HL-60 (cell line): ENCODE measurements around the gene KIF14.
"Not testable (repeated sequence)": the region's sequence is repeated elsewhere in the genome, so short reads cannot be mapped to it uniquely, and the experiment has no call there.

Experiments
- DNase-seq, 2 experiments: peaks; one replicate each; pipeline ENCODE4 v3.0.0-alpha.2; 2010 to 2020; ENCODE audit warnings: low read depth in 1 of 2, low spot score in 1 of 2
- H3K27ac ChIP-seq: fragments of 250-450 bp; sonication (Bioruptor Pico); replicated peaks from 2 replicates; pipeline ENCODE4 v1.5.1; 2020; ENCODE audit warnings: mild to moderate bottlenecking, moderate library complexity
- H3K27me3 ChIP-seq: fragments of 250-450 bp; sonication (Bioruptor Pico); 2 replicates; pipeline ENCODE4 v1.5.1; 2021; ENCODE audit warnings: mild to moderate bottlenecking, moderate library complexity; ENCODE audit not compliant: insufficient read depth, poor library complexity, severe bottlenecking
- H3K4me3 ChIP-seq: replicated peaks from 2 replicates; pipeline ENCODE4 v1.5.1; 2011; ENCODE audit warnings: mild to moderate bottlenecking, control low read depth, low read length; ENCODE audit not compliant: insufficient read depth
- GABPA ChIP-seq: IDR thresholded peaks from 2 replicates; pipeline ENCODE4 v1.6.1; 2012; ENCODE audit warnings: low read depth
- POLR2AphosphoS5 ChIP-seq: IDR thresholded peaks from 2 replicates; pipeline ENCODE4 v1.6.1; 2012; ENCODE audit warnings: low read depth
- SPI1 ChIP-seq: IDR thresholded peaks from 2 replicates; pipeline ENCODE4 v1.6.1; 2012; ENCODE audit warnings: low read depth, mild to moderate bottlenecking, borderline replicate concordance
- TF ChIP-seq, protein P1 (sequence below): IDR thresholded peaks from one replicate; pipeline ENCODE4 v1.5.1; 2011; ENCODE audit warnings: low read length, control low read depth, inconsistent platforms; ENCODE audit not compliant: insufficient read depth
- TF ChIP-seq, protein P2 (sequence below): IDR thresholded peaks from 2 replicates; pipeline ENCODE4 v1.6.1; 2012; ENCODE audit warnings: low read depth; ENCODE audit not compliant: insufficient replicate concordance

KIF14 gene

DNA sequence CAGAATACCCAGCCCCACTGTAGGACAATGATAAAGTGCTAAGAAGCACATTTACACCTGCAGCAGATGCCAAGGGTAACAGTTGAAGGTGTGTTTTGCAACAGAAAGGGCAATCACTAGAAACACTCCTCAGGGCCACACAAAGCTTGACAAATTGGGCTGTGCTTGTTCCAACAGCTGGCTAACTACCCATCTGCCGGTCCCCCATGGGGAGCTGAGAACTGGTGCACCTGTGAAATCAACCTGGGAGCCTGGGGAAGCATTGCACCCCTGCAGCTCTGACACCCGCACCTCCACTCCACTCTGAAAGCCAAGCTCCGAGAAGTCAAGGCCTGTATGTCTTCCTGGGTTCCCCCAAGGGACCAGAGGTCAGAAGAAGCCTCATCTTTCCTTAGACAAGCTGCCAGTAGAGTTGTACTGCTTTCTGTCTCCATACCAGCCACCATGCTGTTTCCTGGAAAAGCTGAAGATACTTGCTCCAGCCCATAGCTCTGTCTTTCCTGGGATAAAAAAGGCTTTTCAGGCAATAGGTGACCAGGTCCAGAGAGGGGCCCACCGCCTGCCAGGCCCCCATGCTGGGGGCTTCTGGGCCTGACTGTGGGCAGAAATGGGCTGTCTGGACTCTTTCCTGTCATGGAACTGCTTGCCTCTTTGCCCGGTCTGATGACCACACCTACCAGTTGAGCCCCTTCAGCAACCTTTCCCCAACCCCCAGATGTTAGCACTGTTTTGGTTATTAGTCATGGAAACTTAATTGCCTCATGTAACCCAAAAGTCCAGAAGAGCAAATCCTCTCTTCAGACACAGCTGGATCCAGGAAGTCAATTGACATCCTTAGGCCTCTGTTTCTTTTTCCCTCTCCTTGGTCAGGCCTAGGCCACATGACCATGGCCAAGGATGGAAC is 93.6 kb downstream of the KIF14 start:
- Histone ChIP-seq H3K4me3 (no peak overlapping the region), H3K27me3 (no peaks in the 10 kb centered on the region), H3K27ac (no peak overlapping the region)
- no peak for DNase-seq
- TF ChIP-seq, protein P1, sequence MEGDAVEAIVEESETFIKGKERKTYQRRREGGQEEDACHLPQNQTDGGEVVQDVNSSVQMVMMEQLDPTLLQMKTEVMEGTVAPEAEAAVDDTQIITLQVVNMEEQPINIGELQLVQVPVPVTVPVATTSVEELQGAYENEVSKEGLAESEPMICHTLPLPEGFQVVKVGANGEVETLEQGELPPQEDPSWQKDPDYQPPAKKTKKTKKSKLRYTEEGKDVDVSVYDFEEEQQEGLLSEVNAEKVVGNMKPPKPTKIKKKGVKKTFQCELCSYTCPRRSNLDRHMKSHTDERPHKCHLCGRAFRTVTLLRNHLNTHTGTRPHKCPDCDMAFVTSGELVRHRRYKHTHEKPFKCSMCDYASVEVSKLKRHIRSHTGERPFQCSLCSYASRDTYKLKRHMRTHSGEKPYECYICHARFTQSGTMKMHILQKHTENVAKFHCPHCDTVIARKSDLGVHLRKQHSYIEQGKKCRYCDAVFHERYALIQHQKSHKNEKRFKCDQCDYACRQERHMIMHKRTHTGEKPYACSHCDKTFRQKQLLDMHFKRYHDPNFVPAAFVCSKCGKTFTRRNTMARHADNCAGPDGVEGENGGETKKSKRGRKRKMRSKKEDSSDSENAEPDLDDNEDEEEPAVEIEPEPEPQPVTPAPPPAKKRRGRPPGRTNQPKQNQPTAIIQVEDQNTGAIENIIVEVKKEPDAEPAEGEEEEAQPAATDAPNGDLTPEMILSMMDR: no peak
- TF ChIP-seq, protein P2, sequence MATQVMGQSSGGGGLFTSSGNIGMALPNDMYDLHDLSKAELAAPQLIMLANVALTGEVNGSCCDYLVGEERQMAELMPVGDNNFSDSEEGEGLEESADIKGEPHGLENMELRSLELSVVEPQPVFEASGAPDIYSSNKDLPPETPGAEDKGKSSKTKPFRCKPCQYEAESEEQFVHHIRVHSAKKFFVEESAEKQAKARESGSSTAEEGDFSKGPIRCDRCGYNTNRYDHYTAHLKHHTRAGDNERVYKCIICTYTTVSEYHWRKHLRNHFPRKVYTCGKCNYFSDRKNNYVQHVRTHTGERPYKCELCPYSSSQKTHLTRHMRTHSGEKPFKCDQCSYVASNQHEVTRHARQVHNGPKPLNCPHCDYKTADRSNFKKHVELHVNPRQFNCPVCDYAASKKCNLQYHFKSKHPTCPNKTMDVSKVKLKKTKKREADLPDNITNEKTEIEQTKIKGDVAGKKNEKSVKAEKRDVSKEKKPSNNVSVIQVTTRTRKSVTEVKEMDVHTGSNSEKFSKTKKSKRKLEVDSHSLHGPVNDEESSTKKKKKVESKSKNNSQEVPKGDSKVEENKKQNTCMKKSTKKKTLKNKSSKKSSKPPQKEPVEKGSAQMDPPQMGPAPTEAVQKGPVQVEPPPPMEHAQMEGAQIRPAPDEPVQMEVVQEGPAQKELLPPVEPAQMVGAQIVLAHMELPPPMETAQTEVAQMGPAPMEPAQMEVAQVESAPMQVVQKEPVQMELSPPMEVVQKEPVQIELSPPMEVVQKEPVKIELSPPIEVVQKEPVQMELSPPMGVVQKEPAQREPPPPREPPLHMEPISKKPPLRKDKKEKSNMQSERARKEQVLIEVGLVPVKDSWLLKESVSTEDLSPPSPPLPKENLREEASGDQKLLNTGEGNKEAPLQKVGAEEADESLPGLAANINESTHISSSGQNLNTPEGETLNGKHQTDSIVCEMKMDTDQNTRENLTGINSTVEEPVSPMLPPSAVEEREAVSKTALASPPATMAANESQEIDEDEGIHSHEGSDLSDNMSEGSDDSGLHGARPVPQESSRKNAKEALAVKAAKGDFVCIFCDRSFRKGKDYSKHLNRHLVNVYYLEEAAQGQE: no peak
- TF ChIP-seq SPI1: no peak
- TF ChIP-seq GABPA: no peak
- no peak for TF ChIP-seq POLR2AphosphoS5

DNA sequence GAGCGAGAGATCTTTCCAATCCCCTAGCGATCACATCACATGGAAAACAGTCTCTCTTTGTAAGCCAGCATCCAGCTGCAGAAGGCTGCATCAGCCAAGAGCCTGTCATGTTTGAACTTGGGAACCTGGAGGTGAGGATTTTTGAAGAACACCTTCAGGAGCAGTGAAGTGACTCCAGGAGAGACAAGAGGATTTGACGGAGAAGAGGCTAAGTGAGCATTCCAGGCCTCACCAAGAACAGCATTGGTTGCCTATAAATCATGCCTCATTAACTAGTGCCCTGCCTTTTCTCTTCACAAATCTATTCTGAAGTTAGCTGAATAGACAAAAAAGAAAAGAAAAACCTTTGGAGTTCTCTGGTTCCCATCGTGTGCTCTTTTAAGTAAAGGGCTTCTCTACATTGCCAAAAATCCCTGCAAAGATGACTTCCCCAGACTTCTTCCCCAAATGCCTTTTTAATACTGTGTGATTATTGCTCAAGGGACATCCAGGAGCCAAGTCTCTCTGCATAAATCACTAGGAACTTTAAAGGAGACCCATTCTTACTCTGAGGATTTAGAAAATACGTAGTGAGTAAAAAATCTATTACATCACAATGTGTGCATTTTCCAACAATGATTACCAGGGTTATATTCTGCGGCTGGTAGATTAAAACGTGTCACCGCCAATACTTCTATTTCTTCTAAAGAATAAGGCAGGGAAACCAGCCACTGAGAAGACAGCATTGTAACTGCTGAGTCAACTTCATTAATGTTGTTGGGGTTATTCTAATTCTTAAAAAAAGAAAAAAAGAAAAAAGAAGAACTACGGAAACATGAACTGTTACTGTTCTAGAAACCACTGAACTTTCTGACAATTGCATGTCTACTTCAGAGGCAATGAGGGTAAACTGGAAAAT is 95.2 kb downstream of the KIF14 start:
- TF ChIP-seq GABPA: no peak
- TF ChIP-seq, protein P2: no peak
- no peak for TF ChIP-seq POLR2AphosphoS5
- TF ChIP-seq, protein P1: no peak
- no peak for TF ChIP-seq SPI1
- H3K27ac ChIP-seq: no peak overlapping the region
- no peak for DNase-seq
- H3K4me3 ChIP-seq: no peak overlapping the region
- H3K27me3 ChIP-seq: no peaks in the 10 kb centered on the region

DNA sequence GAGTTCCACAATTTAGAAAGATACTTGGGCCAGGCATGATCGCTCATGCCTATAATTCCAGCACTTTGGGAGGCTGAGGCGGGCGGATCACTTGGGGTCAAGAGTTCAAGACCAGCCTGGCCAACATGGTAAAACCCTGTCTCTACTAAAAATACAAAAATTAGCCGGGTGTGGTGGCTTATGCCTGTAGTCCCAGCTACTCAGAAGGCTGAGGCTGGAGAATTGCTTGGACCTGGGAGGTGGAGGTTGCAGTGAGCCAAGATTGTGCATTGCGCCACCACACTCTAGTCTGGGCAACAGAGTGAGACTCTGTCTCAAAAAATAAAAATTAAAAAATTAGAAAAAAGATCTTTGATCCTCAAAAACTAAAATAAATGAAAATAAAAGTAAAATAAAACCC is 96.0 kb downstream of the KIF14 start:
- DNase-seq, H3K27ac ChIP-seq, H3K27me3 ChIP-seq, H3K4me3 ChIP-seq: not testable (repeated sequence)

DNA sequence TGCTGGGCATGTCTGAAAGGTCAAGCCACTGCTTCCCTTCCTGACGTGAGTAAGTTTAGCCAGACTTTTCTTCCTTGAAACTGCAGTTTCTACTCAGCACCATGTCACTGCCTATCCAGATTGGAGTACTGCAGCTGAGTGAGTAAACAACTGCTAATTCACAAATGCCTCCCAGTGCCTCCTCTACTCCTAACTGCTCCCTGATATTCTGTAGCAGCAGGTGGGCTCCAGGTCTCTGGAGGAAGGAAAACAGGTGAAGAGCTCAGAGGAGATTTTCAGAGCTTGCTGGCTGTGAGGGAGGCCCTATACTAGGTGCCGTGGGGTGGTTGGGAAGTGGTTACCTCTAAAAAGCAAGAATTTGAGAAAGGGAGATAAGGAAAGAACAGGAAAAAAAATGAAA is 96.5 kb downstream of the KIF14 start:
- no peak for TF ChIP-seq SPI1
- no peak for TF ChIP-seq GABPA
- TF ChIP-seq, protein P1: no peak
- no peak for TF ChIP-seq POLR2AphosphoS5
- TF ChIP-seq, protein P2: no peak
- no peak for DNase-seq
- H3K27me3 ChIP-seq: no peaks in the 10 kb centered on the region
- H3K27ac ChIP-seq: no peak overlapping the region
- H3K4me3 ChIP-seq: no peak overlapping the region
